DMS79 (cell line): ENCODE results near the gene GALNT10.
A peak's percentile ranks its signal among the peaks of the same experiment; 100 is the strongest.
"Not testable (repeated sequence)": the region's sequence is repeated elsewhere in the genome, so short reads cannot be mapped to it uniquely, and the experiment has no call there.

Experiments used
- DNase-seq: peaks from one replicate; lab custom pipeline; 2025; lab: John Stamatoyannopoulos, UW

The GALNT10 gene, protein sequence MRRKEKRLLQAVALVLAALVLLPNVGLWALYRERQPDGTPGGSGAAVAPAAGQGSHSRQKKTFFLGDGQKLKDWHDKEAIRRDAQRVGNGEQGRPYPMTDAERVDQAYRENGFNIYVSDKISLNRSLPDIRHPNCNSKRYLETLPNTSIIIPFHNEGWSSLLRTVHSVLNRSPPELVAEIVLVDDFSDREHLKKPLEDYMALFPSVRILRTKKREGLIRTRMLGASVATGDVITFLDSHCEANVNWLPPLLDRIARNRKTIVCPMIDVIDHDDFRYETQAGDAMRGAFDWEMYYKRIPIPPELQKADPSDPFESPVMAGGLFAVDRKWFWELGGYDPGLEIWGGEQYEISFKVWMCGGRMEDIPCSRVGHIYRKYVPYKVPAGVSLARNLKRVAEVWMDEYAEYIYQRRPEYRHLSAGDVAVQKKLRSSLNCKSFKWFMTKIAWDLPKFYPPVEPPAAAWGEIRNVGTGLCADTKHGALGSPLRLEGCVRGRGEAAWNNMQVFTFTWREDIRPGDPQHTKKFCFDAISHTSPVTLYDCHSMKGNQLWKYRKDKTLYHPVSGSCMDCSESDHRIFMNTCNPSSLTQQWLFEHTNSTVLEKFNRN

DNA sequence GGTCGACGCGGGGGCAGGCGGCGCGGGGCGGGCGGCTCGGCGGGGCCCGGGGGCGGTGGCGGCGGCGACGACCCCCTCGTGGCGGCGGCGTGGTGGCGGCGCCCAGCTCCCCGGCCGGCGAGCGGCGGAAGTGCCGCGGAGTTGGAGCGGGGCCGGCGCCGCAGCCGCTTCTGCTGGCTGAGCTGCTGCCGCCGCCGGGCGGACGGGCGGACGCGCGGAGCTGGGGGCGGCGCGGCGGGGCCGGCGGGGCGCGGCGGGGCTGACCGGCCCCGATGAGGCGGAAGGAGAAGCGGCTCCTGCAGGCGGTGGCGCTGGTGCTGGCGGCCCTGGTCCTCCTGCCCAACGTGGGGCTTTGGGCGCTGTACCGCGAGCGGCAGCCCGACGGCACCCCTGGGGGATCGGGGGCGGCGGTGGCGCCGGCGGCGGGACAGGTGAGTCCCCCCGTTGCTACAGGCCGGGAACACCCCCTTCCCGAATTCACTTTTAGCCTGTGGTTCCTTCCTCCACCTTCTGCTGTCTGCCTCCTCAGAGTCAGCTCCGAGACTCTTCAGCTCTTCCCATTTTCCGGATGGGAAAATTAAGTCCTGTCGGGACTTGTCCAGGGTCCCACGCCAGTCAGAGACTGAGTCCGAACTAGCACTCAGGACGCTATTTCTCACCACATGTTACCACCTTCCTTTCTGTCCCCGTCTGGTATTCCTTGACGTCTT lies at the start of gene GALNT10:
TSS of gene GALNT10 (plus strand) at position 139 of the 710 bp plus-strand sequence. CDS start at position 273, 134 bp downstream.
- no peak for DNase-seq

DNA sequence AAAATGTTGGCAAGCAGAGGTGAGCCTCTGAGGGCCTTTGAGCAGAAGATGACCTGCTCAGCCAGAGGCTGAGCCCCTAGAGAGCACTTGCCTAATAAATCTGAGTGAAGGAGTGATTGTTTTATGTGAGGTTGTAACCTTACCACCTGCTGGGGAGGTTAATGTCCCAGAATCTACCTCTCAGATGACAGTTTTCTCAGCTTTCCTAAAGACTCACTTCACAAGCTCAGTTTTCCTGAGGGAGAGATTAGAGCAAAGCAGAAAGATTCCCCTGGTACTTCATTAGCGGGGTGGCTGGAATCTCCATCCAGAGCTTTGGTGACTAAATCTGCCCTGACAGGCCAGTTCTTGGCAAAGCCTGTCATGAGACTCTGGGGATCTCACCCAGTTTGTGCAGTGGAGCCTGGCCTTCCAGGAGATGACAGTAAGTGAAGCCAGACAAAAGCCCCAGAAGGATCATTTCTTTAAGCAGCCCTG lies 48.8 kb upstream of the GALNT10 start:
- peak; percentile 28 for DNase-seq

DNA sequence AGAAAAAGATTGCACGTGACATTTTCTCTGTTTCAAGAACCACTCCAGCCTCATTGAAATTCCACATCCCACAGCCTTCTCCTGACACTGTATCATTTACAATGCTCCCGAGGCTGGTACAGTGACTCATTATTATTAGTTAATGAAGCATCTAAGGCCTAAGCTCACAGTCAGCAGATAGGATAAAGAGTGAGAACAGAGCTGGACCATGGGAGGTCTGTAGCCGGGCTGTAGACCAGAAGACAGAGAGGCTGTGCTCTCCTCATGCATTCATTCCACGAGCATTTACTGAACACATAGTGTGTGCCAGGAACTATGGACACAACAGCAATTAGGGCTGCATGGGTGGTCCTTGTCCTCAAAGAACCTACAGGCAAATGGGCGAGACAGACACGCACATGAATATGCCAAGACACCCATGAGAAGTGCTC lies 47.3 kb upstream of the GALNT10 start:
- peak; percentile 14 for DNase-seq

DNA sequence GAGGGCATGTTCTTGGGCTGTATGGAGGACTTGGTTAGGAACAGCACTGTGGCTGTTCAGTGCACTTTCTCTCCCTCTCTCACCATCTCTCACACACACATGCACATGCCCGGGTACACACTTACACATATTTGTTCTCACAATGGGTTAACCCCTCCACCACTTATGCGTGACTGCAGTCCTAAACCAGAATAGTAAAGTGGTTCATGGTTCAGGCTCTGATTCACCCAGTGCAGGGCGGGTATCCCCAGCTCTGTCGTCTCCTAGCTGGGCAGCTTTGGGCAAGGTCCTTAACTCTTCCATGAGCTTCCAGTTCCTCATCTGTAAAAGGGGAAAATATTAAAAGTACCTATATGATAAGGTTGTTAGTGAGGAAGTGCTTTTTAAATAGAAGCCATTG lies 45.3 kb upstream of the GALNT10 start:
- DNase-seq = no peak

DNA sequence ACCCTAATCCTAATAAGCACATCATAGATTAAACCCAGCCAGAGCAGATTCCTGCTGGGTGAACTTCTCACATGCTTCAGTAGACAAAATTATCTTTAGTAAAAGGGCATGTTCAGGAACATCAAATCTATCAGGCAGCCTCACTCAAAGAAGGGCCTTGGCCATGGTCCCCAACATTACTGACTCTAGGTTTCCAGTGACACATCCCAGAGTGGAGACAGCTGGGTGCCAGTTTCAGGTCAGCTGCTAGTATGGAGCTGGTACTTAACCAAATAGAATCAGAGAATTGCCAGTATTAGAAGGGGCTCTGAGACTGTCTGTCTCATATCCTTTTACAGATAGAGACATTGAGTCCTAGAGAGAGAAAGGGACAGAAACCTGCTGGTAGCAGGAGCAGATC lies 44.1 kb upstream of the GALNT10 start:
- DNase-seq = no peak

DNA sequence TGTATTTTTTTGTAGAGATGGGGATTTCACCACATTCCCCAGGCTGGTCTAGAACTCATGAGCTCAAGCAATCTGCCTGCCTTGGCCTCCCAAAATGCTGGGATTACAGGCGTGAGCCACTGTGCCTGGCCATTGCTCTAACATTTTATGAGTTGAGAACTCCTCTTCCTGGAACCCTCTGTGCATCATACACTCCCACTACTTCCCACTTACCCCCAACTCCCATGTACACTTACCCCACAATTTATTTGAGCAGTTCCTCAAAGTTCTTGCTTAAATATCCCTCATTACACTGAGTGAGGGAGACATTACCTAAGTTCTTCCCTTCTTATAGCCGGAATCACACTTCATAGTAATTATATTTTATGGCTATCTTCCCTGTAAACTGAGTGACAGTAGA lies 42.9 kb upstream of the GALNT10 start:
- DNase-seq = no peak

DNA sequence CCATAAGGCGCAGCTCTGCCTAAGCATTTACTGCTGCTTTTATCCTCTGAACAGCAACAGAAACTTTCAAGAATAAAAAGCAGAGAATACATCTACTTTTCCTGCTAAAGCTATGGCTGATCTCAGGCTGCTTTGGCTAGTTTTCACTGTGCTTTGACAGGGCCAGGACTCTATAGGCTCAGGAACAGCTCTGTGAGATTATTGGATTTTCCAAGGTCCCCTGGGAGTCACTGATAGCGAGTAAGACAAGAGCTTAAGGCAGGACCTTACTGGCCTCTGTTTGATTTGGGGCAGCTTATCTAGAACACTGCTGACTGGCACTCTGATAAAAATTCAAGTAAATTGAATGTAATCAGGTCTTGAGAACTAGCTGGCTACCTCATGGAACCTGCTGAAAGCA lies 40.1 kb upstream of the GALNT10 start:
- not testable (repeated sequence) for DNase-seq

DNA sequence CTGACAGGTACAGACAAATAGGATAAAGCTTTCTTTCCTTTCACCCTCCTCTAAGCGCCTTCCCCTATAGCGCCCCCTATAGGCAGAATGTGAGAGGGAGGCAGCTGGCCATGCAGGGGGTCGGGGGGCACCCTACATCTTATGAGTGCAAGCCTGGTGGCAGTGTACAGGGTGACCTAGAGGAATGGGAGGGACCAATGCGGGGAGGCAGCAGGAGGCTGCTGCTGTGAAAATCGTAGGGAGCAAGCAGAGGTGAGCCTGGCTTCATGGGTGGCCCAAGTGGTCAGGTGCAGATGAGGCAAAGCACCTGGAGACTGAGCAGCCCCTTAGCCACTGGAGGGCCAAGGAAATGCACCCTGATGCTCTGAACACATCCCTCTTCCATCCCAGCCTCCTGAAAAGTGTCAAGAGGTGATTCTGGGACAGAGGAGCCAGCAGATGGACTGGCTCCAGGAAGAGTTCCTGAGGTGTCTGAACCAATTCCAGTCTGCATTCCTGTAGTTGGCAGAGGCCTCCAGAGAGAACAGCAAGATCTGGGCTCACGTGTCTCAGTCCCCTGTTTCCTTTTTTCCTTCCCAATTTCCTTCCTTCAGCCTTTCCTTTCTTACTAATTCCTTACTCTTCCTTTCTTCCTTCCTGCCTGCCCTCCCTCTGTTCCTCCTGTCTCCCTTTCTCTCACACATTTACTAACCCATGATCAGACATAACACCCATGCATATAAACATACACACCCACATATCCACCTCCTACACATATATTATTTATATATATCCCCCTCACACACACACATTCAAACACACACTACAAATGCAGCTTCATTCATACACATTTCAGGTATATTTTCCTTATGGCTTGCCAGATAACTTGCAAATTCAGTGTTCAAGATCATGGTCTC lies 32.8 kb upstream of the GALNT10 start:
- no peak for DNase-seq

DNA sequence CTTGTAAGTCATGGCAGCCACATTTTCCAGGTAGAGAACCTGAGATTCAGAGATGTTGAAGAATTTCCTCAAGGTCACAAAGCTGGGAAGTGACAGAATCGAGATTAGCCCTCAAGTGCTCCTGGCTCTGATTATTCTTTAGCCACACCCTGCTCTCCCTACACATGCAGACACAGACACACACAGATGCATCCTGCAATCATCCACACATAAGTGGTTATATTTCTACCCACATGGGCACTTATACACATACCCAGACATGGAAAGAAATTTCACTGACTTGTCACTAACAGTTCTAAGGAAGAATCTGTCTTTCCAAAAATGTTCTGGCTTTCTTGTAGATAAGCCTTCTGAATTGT lies 32.2 kb upstream of the GALNT10 start:
- DNase-seq = no peak

DNA sequence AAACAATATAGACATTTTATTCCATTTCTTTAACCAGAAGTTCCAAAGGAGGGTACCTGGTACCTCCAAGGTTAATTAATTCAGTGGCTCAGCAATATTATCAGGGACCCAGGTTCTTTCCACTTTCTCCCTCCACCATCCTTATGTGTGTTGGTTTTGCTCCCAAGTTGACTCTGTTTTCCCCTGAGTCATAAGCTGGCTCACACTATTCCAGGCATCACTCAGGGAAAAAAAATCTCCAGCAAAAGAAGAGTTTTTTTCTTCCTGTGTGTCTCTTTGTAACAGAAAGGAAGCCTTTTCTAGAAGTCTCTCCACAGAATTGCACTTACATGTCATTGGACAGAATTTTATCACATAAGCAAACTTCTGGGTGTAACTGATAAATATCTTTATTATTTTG lies 31.2 kb upstream of the GALNT10 start:
- no peak for DNase-seq

DNA sequence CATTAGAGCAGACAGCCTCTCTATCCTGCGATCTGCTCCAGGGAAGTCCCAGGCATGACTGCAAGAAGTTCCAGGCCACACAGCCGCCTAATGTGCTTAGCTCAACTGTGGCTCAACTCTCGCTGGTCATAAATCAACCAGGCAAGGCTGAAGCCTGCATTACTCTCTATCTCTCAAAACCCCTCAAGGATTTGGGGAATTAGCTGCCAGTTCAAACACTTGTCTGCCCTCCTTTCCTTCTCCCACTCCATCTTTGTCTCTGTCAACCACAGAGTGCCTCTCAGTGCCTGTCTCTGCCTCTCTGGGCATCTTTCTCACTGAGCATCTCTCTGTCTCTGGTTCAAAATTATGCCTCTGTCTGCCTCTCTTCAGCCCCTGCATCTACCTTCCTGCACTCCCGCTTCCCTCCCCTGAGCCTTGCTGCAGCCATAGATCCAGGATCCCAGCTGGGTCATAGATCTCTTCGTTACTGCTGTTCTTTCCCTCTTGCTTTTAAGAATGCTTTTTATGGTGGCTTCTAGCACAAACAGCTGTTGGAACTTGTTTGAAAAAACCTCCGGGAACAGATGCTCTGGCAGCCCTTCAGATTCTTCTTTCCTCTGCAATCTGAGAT lies 27.9 kb upstream of the GALNT10 start:
- peak; percentile 53 for DNase-seq

DNA sequence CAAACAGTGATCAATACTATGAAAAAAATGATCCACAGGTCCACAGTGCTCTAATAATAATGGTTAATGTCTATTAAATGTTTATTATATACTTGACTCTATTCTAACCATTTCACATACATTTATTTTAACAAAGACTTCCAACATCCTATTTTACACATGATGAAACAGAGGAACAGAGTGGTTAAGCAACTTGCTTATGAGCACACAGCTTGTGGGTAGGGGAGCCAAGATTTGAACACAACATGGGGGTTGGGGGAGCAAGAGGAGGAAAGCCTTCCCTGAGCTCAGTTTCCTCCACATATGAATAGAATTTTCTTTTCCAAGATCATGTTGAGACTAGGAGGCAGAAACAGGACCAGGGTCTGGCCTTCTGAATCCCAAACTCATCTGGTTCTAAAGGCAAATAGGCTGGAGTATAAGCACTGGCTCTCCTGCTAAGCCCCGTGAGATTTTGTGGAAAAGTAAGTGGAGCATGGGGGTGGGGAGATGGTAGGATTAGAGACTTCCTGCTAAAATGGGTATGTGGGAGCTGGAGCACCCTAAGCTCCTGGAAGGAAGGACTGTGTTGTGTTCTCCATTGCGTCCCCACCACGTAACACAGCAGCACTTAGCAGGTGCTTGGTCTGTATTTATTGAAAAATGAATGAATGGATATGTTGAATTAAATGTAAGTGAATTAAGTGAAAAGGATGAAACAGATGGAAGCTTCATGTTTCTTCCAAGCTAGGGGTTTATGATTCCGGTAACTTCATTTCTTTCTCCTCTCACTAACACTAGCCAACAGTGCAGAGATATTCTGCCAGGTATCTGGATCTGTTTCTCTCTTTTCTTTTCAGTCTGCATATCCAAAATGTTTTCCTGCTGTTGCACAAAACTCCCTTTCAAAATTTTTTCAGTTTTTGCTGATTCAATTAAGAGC lies 26.9 kb upstream of the GALNT10 start:
- no peak for DNase-seq

DNA sequence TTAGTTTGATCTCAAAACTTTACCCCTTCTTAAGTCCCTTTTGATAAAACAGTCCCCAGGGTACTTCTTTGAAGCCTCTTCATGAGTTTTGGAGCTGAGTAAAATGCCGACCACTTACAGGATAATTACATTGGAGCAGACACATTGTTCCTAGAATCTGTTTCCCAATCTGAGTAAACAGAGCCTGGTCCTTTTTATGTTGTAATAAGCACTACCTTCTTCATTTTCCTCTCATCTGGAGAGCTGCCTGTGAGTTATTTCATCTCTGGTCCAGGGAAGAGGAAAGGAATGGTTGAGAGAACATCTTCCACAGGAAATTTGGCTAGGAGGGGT lies 26.3 kb upstream of the GALNT10 start:
- no peak for DNase-seq

DNA sequence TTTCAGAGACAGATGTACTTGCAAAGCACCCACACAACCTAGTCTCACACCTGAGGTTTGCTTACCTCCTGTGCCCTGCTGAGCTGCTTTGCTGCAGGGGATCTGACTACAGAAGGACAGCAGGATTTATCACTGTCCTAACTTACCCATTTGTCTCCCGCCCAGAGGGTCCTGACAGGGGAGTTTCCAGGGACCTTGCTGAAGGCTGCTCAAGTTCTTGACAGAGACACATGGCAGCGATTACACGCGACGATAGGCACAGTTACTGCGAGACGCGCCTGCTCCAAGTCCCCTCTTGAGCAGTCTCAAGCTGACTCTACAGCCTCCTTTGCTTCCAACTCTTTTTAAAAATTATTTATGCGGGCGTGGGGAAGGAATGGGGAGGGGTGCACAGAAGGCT lies 24.6 kb upstream of the GALNT10 start:
- no peak for DNase-seq

DNA sequence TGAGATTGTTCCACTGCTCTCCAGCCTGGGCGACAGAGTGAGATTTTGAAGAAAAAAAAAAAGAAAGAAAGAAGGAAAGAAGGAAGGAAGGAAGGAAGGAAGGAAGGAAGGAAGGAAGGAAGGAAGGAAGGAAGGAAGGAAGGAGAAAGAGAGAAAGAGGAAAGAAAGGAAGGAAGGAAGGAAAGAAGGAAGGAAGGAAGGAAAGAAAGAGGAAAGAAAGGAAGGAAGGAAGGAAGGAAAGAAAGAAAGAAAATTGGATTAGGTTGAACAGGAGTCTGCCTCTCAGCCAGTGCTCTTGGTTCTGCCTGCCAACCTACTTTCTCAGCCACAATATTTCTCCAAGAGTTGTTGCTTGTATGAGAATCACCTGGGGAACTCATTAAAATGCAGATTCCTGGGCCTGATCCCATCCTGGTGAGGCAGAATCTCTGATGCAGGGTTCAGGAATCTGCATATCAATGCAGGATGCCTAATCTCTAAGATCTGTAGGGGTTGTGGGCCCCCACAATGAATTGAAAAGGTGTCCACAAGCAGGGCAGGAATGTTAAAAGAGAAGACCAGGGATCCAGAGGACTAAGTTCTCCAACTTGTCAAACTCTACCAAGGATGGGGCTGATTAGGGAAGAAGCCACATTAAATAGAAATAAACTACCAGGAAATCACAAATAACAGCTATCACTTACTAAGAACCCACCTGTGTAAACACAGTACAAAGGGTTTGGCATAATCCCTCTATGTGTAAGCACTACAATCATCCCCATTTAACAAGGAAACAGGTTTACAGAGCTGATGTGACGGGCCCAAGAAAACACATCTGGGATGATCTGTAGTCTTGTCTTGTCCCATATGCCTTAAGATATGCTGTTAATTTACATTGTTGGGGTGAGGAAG lies 23.4 kb upstream of the GALNT10 start:
- DNase-seq = no peak

DNA sequence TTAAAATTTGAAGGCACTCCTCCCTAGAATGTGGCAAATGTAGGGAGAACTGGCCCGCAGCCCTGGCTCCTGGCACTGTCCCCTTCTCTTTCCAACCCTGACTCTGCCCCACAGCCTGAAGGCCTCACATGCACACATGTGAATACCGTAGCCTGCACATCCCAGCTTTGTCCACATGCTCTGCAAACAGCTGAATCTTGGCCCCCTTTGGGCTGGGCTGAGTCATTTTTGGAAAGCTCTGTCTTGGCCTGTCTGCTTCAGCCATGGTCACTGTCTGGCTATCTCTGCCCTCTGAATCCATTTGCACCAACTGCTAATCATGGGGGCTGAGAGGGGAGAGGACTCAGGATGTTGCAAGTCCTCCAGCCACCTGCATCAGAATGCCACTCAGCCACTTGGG lies 22.1 kb upstream of the GALNT10 start:
- DNase-seq = no peak

DNA sequence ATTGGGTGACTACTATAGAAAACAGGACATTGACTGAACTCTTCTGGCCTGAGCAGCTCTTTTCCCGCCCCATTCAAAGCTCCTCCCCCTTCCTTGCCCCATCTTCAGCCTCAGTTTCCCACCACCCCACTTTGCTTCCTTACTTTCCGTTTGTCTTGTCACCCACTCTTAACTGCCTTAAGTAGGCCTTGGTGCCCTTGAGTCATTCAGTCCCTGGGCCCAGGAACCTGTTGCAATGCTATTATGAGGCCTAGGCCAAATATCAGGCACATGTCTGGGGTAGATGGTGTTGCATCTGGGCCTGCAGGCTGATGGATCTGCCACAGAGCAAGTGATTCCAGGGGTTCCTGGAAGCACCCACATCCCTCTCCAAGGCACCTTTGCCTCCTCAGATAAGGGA lies 17.7 kb upstream of the GALNT10 start:
- DNase-seq = no peak

DNA sequence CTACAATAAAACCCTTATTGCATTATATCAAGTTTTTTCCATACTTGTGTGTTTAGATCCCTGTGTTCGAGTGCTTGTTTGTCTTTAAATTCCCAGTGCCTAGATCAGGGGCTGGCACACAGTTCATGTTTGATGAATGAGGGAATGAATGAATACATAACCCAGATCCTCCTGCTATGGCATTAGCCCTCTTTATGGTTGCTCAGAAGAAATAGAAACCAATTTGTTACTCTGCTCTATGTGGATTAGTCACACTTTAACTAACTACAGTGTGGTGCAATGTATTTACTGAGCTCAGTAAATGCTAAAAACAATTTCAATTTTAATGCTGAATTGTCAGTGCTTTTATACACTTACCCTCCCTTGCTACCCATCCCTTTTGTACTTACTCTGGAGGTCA lies 16.4 kb upstream of the GALNT10 start:
- no peak for DNase-seq

DNA sequence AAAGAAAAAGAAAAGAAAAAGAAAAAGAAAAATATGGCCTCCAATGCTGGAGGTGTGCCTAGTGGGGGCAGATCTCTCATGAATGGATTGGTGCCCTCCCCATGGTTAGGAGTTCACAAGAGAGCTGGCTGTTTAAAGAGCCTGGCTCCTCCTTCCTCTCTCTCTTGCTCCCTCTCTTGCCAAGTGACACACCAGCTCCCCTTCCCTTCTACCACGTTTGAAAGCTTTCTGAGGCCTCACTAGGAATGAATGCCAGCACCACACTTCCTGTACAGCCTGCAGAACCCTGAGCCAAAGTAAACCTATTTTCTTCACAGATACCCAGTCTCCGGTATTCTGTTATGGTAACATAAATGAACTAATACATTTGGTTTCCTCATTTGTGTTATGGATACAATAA lies 14.4 kb upstream of the GALNT10 start:
- no peak for DNase-seq

DNA sequence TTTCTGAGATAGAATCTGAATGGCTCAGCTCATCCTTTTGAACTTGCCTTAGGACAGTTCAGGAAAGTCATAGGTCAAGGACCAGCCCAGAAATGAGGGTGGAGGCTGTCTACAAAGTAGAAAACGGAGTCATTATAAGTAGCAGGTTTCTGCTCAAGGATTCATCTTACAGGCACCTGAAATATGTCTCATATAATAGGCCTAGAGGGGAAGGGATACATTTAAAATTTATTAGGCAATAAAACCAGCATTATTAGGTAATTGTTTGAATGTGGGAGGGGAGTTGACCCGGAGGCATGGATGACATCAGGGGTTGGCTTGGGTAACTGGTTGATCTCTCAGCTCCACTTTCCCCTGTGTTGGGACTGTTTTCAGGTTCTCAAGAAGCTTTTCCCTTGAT lies 11.9 kb upstream of the GALNT10 start:
- no peak for DNase-seq
